Suppressor macrophage (primary cell): ENCODE data around the gene KRTAP9-7.

Source experiments
- DNase-seq, 4 experiments: peaks; one replicate each; pipeline ENCODE4 v3.0.0-alpha.2; 2020 to 2022

The KRTAP9-7 gene

DNA sequence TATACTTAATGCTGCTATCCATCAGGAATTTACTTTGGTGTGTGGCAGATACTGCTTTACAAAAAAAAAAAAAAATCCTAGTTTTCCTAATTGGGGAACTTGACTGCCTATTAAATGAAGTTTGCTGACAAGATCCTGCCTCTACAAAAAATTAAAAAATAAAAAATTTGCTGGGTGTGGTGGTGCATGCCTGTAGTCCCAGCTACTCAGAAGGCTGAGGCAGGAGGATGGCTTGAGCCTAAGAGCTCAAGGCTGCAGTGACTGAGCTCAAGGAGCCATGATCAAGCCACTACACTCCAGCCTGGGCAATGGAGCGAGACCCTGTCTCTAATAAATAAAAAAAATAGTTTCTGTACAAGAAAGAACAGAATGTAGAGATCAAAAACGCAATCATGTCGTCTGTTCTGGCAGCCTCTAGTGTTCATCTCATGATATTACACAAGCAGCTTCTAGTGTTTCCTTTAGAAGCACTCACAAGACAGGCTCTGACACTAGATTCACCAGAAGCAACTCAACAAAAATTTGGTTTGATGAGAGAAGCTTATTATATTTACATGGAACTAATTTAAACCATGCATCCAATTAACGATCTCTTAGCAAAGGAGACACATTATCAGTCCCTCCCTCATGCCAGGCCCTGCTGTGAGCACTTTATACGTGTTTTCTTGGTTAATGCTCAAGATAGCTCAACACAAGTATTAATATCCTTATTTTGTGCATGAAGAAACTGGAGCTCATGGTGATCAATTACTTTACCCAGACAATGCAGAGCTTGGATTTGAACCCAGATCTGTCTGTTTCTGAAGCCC lies 46.8 kb downstream of the KRTAP9-7 start:
- DNase-seq = peak; percentile 27 to 66 (median 42)

DNA sequence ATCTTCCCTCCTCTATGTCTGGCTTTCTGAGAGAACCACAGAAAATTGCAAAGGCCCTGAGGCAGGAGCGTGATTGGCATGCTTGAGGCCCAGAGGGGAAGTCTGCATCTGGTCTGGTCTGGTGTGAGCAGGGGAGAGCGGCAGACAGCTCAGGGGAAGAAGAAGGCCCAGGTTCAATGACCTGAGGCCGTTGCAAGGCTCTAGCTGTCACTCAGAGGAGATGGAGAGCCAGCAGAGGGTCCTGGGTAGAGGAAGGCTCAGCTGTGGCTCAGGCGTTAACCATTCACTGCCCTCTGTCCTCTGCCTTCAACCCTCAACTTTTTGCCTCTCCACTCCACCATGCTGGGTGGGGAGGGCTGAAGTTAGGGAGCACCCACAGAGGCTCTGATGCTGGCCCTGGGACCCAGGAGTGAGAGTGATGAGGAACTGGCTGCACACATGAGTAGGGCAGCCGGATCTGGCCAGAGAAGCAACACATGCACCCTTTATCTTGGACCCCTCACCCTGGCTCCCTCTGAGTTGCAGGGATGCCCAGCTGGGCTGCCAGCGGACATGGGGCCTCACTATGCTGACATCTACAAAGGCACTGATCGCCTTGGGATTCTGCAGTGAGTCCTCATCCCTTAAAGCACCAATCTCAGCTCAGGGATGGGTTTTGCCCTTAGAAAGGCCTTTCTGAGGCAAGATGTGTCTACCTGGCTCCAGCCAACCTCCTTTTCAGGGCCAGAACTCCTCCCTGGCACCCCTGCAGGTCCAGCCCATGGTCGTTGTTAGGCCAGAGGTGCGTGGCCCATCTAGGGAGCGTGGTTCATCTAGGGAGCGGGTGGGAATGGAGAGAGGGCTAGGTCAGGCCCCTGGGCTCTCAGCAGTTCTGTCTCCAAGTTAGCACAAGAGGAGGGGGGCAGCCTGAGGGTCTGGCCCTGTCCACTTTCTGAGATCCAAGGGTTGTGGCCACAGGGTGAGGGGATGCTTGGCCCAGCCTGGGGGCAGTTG lies 47.7 kb downstream of the KRTAP9-7 start:
- no peak for DNase-seq

DNA sequence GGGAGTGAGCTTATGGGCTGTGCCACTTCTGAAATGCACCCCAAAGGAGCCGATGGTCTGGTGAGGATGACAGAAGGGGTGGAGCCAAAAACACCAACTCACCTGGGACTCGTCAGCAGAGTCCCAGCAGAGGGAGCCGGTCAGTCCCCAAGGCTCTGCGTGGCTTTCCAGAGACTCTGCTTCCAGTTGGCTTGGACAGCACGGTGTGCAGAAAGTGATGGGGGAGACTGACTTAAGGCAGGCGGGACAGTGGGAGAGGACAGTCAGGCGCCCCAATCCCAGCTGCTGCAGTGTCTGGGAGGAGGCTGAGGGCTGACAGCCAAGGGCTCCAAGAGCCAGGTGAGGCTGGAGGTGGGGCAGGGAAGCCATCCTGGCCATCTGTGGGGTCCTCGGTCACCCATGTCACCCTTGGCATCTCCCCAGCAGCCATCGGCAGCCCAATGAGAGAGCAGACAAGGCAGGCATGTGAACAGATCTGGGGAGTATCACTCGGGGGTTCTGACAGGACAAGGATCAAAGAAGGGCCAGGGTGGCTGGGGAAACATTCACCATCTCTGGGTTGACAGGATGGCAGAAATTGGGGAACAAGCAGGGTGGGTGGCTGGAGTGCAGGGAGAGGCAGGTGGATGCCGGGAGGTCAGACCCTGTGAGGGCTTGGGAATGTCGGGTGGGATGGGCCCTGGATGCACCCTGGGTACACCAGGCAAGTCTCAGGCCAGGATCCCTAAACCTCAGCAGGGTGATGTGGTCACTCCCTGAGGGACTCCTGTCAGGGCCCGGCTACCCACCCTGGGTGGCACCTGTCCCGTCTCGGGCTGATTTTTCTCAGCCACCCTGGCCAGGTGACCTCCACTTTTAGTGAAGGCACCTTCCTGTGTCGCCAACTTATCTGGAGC lies 48.9 kb downstream of the KRTAP9-7 start:
- DNase-seq = no peak

DNA sequence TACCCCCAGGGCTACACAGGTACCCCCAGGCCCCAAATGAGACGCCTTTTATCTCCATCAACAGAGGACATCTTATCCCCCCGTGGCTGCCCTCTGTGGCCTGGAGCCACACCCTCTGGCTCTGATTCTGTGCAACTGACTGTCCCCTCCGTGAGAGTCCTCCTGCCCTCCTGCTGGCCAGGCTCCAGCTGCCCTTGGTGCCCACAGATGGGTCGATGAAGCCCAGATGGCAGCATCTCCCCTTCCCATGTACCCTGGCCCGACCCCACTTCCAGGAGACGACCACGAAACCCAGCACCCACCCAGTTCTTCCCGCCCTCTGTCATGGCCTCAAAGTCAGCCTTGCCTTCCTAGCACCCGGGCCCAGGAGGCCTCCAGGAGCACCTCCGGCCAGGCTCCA lies 49.6 kb downstream of the KRTAP9-7 start:
- no peak for DNase-seq

DNA sequence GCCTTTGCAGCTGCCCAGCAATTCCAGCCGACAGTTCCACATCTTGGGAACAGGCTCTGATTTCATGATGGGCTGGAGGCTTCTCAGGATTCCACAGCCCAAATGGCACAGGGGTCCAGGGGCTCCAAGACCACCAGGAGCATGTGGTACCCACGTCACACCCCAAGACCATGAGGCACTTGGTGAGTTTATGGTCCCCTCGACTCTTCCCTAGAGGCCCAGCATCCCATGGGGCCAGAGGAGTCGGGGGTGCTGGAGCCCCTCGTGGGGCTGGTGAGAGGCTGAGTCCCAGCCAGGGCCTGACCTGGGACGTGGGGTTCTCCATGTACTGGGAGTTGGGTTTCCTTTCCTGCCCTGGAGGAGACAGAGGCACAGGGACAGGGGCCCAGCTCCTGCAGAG lies 50.1 kb downstream of the KRTAP9-7 start:
- DNase-seq = no peak
